Activated T-helper 9 cell treated with anti-CD3 and anti-CD28 coated beads, Interleukin-2, amount 50 U/mL, for 16 hours (primary cell): ENCODE data around the gene TACC3.

Experiments used
- DNase-seq: peaks from one replicate; pipeline ENCODE4 v3.0.0-alpha.2; 2020; ENCODE audit warnings: low read depth

Gene TACC3

DNA sequence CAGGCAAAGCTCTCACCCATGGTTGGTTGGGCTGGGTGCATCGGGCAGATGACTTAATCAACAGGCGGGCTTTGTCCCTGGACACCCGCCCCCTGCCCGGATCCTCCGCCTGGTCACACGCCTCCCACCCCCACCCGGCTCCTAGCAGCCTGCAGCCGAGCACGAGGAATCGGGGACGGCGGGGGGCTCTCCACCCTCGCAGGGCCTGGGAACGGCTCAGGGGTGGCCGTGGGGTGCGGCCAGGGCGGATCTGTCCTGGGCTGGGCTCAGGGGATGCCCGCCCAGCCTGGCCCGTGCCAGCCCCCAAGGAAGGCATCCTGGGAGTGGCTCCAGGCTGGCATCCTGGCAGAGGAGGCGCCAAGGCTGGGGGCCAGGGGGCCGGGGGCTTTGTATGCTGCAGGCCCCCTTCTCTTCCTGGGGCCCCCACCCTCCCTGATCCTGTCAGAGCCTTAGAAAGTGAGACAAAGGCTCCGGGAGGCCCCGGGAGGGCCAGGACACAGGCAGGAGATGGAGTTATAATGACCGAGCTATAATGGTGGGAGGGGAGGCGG, 39.3 kb downstream of the TACC3 start:
- DNase-seq = no peak

DNA sequence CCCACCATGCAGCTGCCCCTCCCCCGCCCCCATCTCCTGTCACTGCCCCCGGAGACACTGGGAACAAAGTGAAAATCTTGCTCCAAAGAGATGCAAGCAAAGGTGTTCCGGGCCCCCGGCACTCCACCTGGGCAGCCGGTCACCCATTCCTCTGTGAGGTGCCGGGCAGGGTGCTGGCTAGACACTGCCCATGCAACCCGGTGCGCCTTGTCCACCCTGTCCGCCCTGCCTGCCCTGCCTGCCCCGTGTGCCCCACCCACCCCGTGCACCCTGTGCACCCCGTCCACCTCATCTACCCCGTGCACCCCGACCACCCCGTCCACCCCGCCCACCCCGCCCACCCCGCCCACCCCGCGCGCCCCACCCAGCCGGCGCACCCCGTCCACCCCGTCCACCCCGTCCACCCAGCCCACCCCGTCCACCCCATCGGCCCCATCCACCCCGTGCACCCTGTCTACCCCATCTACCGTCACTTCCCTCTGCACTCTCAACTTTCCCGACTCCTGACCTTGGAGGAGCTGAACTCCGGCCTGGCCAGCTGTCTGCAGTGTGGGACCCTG, 39.9 kb downstream of the TACC3 start:
- DNase-seq = no peak

DNA sequence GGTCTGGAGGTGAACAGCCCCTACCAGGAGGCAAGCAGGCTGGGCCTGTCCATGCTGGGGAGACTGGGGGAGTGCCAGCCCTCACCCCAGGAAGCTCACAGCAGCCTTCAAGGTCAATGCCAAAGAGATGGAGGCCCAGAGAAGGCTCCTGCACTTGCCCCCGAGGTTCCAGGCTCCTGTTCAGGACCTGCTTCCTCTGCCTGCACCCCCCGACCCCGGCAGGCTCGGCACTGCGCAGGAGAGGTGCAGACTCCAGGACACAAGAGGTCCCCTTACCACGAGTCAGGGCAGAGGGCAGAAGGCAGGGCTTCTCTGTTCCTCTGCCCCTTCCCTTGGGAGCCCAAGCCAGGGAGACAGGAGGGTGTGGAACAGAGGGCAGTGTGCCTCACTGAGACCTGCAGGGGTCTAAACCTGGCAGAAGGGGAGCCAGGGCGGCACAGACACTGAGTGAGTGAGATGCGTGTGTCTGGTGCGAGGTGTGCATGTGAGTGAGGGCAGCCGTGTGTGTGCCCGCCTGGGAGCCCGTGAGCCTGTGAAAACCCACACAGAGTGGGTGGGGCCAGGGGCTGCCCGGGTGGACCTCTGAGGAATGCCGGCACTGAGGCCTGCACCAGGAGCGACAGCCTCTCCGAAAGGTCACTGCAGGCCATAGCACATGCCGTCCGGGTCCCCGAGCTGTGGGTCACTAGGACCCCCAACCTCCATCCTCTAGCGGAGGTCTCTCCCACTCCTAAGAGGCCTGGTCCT, 41.1 kb downstream of the TACC3 start:
- DNase-seq = no peak

DNA sequence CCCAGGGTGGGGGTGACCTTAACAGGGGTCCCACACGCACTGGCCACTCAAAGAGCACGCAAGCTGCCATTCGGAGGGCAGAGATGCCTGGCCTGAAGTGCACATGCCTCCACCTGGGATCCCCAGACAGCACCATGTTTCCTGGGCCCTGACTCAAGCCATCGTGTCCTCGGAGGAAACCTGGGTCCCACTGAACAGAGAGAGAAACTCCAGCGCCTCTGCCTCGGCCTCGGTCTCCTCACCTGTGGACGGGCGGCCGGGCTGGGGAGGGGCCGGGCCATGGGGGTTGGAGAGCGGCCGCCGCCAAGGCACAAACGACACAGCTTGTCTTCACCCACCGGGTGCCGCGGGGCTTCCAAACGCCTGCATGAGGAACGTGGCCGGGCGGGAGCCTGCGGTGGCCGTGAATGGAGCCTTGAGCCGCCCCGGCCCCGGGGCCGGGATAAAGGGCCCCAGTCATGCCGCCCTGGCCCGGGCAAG, 41.8 kb downstream of the TACC3 start:
- DNase-seq = no peak

DNA sequence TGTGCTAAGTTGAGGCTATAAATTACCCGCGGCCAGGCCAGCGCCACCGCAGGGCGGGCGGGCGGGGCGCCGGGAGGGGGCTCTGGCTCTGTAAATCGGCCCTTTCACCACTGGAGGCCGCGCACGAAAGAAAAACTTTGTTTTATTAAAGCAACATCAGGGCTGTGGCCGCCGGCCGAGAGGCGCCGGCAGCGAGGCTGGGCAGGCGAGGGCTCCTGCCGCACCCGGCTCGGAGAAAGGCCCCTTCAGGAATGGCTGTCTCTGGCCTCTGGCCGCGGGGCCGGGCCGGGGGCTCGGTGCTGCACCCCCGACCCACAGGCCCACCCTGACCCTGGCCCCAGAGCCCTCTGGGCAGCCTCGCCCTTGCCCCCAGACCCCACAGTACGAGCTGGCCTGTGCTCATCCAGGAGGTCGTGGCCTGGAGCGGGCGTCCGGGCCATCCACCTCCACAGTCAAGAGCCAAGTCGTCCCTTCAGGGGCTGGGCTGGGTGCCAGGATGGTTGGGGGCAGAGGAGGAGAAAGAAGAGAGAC, 42.3 kb downstream of the TACC3 start:
- DNase-seq = no peak

DNA sequence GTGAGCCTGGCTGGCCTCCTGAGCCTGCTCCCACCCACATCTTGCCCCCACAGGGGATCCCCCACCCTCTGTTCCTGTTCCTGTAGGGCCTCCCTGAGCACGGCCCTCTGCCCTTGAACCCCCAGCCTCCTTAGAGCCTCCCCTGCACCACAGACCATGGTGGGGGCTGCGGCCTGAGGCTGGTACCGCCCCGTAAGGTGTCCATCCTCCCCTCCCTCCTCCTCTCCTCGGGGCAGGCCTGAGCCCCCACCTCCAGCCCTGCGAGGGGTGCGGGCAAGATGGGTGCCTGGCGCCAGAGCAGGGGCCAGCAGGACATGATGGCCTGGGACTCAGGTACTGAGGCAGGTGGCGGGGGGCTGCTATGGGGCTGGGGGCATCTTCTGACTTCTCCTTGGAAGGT, 43.3 kb downstream of the TACC3 start:
- DNase-seq = no peak

DNA sequence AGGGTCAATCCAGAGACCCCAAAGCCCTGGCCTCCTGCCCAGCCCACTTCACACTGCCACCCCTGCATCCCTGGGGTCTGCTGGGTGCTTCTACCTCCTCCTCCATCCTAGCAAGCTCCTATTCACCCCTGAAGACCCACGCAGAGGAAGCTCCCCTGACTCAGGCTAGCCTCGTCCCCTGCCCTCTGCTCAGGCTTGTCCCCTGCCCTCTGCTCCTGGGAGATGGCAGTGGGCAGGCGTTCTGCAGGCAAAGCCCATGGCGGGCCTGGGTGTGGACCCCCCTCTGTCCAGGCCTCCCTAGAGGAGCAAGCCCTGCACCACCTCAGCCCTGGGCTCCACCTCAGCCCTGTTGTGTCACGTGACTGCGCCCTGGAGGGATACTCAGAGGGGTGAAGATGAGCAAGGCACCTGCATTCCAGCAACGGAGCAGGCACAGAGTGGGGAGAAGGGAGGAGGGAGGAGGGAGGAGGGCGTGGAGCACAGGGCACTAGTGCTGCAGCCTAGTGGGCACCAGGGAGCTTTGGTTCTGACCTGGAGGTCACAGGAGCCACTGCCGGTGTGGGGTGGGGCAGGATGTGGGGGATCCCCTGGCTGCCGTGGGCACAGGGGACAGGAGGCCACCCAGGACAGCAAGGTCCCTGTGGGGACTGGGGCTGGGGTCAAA, 44.2 kb downstream of the TACC3 start:
- DNase-seq = no peak

DNA sequence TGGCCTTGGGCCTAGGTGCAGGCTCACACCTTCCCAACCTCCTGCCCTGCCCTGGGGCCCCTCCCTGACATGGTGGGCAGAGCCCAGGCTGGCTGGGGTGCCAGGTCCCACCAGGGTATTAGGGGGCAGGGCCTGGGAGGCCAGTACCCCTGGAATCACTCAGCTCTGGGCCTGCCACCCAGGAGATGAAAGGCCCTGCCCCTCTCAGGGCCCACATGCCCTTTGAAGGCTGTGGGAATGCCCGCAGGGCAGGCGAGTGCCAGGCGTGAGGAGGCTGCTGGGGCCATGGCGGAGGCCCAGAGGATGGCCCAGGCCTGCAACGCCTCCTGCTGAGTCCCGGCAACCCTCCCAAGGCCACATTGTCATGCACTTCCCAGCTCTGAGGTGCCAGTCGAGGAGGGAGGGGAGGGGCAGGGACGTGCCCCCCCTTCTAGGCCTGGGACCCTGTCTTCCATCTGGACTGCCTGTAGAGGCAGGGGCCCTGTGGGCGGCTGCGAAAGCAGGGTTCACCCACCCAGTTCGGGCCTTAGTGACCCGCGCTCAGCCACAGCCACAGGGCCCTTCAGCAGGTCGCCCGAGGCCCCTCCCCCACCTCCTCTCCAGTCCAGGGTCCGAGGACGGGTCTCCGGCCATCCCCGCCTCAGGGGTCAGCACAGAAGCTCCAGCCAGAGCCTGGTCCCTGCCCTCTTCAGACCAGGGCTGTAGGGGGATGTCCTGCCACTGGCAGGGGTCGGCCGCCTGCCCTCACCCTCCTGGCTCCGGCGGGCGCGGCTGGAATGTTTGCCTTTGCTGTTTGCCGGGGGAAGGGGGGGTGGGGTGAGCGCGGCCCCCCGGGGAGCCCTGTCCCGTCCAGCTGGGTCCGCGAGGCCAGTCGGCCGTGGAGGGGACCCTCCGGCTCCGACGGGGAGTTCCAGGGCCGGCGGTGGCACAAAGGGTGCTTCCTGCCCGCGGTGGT, 45.1 kb downstream of the TACC3 start:
- DNase-seq = no peak

DNA sequence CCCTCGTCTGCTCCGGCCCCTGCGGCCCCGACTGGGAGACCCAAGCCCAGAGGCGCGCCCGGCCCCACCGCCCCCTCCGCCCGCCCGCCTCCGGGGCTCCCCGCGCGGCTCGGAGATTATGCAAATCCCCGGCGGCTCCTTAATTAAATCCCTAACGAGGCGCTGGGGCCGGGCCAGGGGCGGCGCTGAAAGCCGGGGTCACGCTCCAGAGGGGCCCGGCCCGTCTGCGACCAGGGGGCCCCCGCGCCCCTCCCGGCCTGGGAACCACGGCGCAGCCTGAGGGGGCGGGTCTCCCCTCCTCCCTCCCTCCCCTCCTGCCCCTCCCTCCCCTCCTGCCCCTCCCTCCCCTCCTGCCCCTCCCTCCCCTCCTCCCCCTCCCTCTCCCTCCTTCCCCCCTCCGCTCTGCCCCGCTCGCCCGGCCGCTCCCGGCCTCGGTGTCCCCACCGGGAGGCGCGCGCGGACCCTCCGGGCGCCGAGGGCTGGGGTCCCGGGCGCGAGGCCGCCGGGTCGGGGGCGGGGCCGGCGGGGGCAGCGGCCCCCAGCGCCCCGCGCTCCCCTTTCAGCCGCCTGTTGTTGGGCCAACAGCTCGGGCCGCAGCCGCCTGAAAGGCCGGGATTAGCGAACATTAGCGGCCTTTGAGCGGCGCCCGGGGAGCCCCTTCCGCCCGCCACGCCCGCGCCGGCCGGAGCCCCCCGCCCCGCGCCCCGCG, 45.9 kb downstream of the TACC3 start:
- DNase-seq = no peak

DNA sequence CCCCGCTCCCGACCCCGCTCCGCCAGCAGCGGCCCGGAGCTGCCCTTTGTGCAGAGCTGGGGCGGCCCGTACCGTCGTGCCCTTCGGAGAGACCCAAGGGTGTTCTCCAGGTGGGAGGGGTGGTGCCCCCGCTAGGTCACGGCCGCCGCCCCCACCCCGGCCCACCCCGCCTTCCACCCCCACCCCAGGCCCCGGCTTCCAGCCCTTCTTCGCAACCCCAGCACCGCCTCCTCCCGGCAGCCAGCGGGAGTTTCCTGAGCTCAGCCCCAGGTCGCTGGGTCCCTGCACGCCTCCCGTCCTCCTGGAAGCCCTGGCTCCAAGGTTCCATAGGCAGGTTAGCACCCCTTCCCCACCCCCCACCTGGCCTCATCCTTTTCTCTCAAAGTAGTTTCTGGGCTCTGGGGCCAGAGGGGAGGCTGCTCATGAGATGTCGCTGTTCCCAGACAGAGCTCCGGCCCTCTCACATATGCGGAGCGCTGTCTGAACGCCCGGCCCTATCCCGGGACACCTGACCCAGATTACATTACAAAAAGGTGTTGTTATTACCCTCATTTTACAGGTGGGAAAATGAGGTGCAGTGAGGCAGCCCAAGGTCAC, 46.5 kb downstream of the TACC3 start:
- no peak for DNase-seq

DNA sequence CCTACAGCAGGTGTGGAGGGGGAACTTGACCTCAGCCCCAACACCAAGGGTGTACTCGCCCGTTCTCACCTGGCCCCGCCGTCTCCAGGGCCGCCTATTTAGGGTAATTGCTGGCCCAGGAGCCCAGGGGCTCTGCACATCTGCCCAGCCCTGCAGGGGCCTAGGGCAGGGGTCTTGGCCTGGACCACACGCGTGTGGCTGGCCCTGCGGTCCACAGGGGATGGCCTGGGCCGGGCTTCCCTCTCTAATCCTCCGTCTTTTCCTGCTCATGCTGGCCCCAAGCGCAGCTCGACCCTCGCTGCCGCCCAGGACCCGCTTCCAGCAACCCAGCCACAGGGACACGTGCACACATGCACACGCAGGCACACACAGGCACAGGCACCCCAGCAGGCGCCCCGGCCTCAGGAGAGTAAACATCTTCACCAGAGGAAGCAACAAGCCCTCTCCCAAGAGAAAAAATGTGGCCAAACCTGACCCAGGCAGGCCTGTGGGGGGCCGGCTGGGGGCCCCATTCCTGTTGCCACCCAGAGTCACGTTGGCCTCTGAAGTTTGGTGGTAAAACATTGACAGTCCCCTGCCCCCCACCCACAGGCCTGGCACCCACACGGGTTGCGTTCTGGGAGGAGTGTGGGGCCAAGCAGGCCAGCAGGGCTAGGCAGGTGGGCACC, 47.2 kb downstream of the TACC3 start:
- no peak for DNase-seq

DNA sequence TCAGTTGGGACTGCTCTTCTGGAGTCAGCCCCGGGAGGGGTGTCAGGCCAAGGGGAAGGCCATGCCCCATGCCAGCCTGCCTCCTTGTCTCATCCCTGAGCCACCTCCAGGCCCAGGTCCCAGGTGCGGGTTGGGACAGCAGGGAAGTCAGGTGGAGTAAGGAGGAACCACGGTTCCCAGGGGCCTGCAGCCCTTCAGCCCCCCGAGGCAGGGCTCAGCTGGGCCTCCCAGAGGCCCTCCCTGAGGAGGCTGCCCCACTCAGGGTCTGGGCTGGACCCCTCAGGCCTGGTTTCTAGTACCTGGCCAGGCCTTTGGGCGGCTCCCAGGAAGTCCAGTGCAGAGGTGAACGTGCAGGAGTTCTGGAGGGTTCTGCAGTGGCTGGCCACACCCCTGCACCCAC, 48.4 kb downstream of the TACC3 start:
- no peak for DNase-seq

DNA sequence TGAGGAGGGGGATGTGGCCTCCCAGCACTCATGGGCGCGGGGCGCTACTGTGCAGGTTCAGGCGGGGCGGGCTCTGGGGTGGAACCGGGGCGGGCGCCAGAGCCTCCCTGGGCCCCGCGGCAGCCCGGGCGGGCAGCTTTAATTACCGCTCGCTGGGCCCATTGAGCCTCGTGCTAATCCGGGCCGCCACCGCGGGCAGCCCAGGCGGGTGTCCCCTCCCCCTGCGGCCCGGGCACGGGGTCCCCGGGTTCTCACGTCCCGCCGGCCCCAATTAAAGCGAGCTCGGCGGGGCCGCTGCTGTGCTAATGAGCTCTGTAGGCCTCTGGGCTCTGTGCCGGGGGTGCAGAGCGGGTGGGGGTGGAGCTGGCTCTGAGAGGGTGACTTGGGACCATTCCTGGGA, 48.9 kb downstream of the TACC3 start:
- DNase-seq = no peak

DNA sequence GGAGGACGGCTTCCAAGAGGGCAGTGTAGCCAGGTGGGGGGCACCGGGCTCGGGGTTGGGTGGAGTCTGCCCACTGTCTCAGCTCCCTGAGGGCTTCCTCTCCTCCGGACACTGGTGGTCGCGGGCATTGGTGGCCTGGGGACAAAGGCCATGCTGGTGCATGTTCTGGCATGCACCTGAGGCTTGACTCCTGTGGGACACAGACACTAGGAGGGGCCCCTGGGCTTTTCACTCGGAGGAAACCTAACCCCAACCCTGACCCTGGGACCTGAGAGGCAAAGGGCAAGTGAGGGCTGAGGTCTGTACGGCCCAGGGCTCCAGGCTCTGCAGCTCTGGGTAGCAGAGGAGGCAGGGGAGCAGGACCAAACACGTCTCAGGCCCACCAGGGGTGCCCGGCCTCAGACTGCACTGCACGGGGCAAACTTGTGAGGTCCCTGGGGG, 49.5 kb downstream of the TACC3 start:
- no peak for DNase-seq

DNA sequence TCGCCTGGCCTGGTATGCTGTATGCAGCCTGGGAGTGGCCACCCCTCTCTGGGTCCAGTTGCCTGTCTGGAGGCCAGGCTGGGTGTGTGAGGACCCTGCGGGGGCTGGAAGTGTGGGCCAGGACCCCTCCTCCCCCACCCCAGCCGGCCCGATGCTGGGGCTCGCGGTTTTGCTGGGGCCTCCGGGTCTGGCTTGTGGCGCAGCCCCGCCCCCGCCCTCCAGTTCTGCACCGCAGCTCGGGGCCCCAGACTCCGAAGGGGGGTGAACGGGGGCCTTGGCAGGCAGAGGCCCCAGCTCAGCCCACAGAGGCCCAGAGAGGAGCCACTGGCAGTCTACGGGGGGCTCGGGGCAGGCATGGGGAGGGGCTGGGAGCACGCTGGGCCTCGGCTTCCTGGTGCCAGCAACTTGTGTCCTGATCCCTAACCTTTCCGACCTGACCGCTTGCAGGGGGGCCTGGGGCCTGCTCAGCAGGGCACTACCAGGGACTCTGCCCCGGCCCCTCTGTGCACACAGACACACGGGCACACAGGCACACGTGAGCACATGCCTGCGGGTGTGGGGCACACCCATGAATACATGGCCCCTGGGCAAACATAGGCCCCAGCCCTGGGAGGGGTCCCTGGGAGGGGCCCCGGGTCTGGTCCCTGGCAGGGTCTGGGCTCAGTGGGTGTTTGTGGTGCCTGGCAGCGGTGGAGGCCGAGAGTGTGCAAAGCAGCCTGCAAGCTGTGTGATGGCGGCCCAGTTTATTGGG, 50.4 kb downstream of the TACC3 start:
- no peak for DNase-seq

DNA sequence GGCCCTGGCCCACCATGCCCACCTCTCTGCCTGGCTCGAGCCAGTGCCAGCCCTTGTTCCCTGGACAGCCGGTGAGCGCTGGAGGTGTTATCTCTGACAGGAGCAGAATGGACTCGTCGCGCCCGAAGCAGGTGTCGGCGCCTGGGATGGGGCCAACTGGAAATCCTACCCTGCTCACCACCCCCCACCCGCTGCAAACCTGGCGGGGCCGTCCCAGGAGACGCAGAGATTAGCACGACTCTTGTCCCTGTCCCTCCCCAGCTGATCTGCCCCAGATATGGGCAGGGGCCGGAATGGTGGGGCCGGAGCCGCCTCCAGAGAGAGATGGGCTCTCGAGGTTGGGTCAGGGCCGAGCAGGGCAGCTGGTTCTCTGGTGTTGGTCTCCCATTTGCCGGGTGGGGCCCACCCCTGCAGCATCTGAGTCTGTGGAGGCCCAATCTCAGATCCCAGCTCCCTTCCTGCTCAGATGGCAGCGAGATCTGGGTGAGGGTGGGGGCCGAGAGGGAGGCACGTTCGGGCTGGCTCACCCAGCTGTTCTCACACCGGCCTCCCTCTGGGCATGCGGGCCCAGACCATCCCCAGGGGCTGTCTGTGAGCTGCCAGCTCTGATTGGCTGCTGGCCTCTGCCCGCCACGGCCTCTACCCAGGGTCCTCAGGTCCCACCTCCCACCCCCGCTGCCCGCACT, 51.7 kb downstream of the TACC3 start:
- no peak for DNase-seq

DNA sequence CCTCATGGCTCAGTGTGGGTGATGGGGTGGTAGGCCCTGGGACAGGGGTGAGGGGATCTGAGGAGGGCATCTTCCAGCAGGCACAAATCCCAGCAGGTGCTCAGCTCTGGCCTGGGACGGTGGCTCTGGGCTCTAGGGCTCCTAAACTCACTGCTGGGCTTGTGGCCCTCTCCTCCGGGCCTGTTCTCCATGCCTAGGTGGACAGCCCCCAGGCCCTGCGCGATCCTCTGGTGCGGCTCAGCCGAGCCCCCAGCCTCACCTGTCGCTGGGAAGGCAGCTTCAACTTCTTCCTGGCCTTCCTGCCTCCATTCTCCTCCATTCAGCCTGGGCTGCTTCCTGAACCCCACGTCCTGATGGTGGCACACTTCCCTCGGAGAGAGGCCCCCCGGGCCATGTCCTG, 52.4 kb downstream of the TACC3 start:
- no peak for DNase-seq

DNA sequence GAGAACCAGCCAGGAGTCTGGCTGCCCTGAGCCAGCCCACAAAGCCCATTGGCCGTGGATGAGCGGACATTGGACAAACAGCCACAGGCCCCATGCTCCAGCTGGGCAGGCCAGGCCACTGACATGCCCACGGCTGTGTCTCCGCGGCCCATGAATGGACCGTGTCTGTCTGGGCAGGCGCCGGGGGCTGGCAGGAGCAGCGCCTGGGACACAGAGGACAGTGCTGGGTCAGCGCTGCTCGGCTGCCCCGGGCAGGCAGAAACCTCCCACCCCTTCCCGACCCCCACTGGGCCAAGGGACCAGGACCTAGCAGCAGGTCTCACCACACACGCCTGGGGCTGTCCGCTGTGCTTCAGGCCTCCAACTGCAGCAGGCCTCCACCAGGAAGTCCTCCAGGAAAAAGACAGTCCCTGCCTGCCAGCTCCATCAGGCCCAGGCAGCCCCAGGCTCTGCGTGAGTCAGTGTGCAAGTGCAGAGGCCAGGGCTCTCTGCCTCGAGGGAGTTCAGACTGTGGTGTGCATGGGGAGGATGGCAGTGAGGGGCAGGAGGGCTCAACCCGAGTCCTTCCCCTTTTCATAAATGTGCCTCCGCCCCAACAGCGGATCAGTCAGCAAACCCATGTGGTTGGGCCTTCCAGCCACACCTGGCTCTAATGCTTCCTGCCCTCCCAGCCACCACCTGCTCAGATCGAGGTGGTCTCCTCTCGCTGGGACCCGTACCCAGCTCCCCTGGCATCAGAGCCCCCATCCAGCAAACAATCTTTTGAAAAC, 54.6 kb downstream of the TACC3 start:
- DNase-seq = no peak
